Stomach (tissue), 4 donors: ENCODE measurements around the gene ATP6V0B.

Experiments used
- POLR2A ChIP-seq, 4 donors: fragments of 450-650 bp; IDR thresholded peaks; one replicate each; pipeline ENCODE4 v1.6.1; 2016; ENCODE audit warnings: antibody characterized with exemption in 4 of 4, control low read depth in 2 of 4, mild to moderate bottlenecking in 1 of 4, moderate library complexity in 1 of 4
- TF ChIP-seq, protein P1 (sequence below), 7 experiments: fragments of 450-650 bp in 4 of 7; fragments of 200-600 bp in 3 of 7; sonication (generic) in 3 of 7; IDR thresholded peaks; one replicate each; pipeline ENCODE4 v1.5.1; 2016 to 2019; ENCODE audit warnings: antibody characterized with exemption in 7 of 7, control low read depth in 2 of 7, mild to moderate bottlenecking in 1 of 7

DNA sequence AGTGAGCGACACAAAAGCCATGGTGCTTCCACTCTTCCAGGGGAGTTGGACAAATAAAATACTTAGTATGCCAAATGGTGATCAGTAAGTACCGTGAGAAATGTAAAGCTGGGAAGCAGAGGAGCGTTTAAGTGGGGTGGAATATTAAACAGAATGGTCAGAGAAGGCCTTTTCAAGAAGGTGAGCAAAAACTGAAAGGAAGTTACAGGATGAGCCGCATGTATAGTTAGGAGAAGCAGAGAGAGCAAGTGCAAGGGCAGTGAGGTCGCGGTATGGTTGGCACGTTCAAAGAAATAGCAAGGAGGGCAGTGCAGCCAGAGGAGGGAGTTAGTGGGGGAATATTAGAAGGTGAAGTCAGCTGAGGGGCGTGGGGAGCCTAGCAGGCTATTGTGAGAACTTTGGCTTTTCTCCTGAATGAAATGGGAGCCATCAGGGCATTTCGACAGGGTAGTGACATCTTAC, 748 bp upstream of the ATP6V0B start:
- no peak for TF ChIP-seq POLR2A (IDR thresholded peaks at IDR 0.05)
- TF ChIP-seq, protein P1, sequence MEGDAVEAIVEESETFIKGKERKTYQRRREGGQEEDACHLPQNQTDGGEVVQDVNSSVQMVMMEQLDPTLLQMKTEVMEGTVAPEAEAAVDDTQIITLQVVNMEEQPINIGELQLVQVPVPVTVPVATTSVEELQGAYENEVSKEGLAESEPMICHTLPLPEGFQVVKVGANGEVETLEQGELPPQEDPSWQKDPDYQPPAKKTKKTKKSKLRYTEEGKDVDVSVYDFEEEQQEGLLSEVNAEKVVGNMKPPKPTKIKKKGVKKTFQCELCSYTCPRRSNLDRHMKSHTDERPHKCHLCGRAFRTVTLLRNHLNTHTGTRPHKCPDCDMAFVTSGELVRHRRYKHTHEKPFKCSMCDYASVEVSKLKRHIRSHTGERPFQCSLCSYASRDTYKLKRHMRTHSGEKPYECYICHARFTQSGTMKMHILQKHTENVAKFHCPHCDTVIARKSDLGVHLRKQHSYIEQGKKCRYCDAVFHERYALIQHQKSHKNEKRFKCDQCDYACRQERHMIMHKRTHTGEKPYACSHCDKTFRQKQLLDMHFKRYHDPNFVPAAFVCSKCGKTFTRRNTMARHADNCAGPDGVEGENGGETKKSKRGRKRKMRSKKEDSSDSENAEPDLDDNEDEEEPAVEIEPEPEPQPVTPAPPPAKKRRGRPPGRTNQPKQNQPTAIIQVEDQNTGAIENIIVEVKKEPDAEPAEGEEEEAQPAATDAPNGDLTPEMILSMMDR (IDR thresholded peaks at IDR 0.05): no peak
